NK-92 treated with Interleukin-12 subunit alpha and Interleukin-12 subunit beta, amount 100 ng/mL, for 24 hours (cell line): ENCODE data around the gene PLG.
"Not testable (repeated sequence)": the region's sequence is repeated elsewhere in the genome, so short reads cannot be mapped to it uniquely, and the experiment has no call there.

Experiments
- DNase-seq: peaks from one replicate; lab custom pipeline; 2025; lab: John Stamatoyannopoulos, UW

Gene PLG

GRCh38 chr6:160704688-160705087, 2.6 kb downstream of the PLG start:
- not testable (repeated sequence) for DNase-seq

- DNase-seq, result not testable (repeated sequence)
Measured at GRCh38 chr6:160708993-160709392, 6.9 kb downstream of the PLG start.

- DNase-seq, result no peak
Measured at GRCh38 chr6:160714731-160715316, 12.8 kb downstream of the PLG start.

DNA sequence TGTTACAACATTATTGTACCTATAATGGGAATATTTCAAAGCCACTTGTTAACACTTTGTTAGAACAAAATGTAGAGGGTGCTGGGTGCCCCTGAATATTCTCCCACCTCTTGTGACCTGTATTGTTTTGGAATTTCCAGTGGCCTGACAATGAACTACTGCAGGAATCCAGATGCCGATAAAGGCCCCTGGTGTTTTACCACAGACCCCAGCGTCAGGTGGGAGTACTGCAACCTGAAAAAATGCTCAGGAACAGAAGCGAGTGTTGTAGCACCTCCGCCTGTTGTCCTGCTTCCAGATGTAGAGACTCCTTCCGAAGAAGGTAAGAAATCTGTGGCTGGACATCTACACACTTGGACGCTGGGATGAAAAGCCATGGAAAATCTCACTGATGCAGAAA, 28.9 kb downstream of the PLG start:
- no peak for DNase-seq

- DNase-seq, result no peak
Measured at GRCh38 chr6:160733050-160733646, 31.1 kb downstream of the PLG start.

DNA sequence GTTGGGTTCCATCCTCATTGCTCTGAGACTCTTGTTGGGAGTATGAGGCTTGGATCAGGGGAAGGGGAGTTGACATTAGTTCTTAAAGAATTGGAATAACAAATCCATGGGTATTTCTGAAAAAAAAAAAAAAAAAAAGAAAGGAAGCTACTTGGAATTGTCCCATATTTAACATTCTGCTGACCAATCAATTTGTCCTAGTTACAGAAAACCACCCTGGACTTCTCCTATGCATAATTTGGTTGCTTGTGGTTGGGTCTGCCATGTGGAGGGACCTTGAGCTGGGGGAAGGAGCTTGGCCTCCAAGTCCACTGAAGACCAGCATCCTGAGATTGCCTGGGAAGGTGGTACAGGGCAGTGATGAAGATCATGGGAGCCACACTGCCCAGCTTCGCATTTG, 32.6 kb downstream of the PLG start:
- DNase-seq, result no peak

GRCh38 chr6:160735523-160735922, 33.5 kb downstream of the PLG start:
- DNase-seq, result no peak

GRCh38 chr6:160737934-160738333, 35.9 kb downstream of the PLG start:
- no peak for DNase-seq

GRCh38 chr6:160739955-160740354, 37.9 kb downstream of the PLG start:
- no peak for DNase-seq

DNA sequence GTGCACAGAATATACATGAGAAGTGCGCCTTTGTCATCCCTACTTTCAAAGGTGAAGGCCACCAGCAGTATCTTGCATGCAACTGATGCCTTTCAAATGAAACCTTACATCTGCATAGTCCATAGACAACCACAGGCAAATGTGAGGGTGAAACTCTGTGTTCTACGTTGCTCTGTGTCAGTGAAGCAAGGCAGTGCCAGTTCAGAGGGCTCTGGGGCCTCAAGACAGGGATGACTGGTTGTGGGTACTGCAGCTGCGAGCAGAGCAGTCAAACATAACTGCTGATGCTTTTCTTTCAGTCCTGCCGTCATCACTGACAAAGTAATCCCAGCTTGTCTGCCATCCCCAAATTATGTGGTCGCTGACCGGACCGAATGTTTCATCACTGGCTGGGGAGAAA, 39.0 kb downstream of the PLG start:
- DNase-seq, result not testable (repeated sequence)

DNA sequence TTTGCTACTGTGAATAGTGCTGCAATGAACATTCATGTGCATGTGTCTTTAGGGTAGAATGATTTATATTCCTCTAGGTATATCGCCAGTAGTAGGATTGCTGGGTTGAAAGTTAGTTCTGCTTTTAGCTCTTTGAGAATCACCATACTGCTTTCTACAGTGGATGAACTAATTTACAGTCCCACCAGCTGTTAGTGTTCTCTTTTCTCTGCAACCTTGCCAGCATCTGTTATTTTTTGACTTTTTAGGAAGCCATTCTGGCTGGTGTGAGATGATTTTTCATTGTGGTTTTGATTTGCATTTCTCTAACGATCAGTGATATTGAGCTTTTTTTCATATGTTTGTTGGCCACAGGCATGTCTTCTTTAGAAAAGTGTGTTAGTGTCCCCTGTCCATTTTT, 40.0 kb downstream of the PLG start:
- no peak for DNase-seq

GRCh38 chr6:160750276-160750689, 48.2 kb downstream of the PLG start:
- DNase-seq, result no peak

DNA sequence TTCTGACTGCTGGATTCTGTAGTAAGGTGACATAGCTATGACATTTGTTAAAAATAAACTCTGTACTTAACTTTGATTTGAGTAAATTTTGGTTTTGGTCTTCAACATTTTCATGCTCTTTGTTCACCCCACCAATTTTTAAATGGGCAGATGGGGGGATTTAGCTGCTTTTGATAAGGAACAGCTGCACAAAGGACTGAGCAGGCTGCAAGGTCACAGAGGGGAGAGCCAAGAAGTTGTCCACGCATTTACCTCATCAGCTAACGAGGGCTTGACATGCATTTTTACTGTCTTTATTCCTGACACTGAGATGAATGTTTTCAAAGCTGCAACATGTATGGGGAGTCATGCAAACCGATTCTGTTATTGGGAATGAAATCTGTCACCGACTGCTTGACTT, 51.2 kb downstream of the PLG start:
- not testable (repeated sequence) for DNase-seq

- DNase-seq, result no peak
Measured at GRCh38 chr6:160755165-160755564, 53.1 kb downstream of the PLG start.

- no peak for DNase-seq
Measured at GRCh38 chr6:160756021-160756420, 54.0 kb downstream of the PLG start.

DNA sequence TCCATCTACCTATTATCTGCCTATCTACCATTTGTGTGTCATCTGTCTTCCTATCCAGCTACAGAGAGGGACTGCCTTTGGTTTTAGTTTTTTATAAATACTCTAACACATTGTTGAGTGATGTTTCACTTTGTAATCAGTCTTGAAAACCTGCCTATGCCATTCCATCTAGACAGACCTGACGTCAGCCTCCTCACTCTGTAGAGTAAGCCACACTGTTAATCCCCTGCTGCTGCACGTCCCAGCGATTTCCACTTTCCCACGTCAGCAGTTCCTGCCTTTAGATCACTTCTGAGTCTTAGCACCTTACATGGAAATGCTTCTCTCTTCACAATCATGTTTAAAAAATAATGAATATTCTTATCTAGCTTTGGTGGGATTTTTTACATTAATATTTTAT, 54.8 kb downstream of the PLG start:
- DNase-seq, result no peak

GRCh38 chr6:160764847-160765246, 62.8 kb downstream of the PLG start:
- no peak for DNase-seq

GRCh38 chr6:160765412-160765811, 63.4 kb downstream of the PLG start:
- no peak for DNase-seq

DNA sequence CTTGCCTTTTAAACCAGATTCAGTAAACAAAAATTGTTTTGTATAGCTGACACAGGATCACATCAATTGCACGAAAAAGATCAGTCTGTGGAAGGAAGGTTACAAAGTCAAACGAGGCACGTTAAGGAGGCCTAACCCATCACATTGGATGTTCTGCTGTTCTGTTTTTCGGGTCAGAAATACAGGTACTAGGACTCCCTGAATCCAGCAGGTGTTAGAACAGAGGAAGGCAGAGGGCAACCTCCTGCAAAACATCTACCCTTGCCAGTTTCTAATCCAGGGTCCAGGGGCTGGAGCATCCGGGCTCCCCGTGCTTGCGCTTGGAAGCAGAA, 64.6 kb downstream of the PLG start:
- DNase-seq, result no peak

GRCh38 chr6:160766989-160767646, 65.1 kb downstream of the PLG start:
- no peak for DNase-seq

DNA sequence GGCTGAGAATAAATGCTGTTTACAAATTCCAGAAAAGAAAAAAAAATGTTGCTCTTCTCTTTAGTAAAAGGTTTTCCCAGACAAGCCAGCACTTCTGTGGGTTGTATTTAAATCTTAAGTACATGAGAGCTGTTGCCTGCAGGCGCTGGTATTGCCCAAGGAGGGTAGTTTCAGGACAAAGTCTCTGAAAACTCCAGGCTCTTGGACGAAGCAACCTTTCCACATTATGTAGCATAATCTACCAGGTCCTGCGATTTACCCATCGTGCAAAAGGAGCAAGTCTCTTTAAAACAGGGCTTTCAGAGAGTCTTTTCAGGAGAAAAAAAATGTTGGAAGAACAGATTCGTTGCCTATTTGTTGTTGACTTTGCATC, 65.6 kb downstream of the PLG start:
- DNase-seq, result no peak

- DNase-seq, result no peak
Measured at GRCh38 chr6:160768101-160768500, 66.1 kb downstream of the PLG start.

- DNase-seq, result no peak
Measured at GRCh38 chr6:160774399-160774798, 72.4 kb downstream of the PLG start.
